ENCODE results near the gene SCYGR7. TPM values are rescaled to one million over a fixed set of nuclear protein-coding genes. Genes with fewer than 3 reads are reported as not detected.

The SCYGR7 gene
- total RNA-seq, 1 experiment from 2014 or later: not detected

DNA sequence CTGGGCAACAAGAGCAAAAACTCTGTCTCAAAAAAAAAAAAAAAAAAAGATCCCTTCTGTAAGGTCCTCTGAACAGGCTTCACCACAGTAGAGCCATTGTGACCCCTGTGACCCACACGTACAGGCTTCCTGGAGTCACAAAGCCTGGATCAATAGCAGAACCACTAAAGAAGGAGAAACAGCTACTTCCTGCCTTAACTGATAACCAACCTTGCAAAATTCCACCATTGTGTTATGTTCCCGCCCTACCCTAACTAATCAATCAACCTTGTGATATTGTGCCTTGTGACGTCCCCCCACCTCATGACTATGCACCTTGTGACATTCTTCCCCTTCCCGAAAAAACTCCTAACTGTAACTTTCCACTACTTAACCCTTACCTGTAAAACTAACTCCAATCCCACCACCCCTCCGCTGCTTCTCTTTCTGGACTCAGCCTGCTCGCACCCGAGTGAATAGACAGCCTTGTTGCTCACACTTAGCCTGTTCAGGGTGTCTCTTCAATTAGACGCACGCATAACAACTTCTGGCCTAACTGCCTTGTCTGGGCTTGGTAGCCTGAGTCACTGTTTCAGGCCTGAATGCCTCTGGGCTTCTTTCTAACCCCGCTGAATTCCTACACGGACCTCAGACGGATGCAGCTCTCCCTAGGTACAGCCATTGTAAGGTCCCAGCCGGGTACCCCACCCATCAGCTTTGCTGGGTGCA, 31.4 kb downstream of the SCYGR7 start:
- CTCF ChIA-PET: interaction anchor here (0.6 to 1.6 kb wide), 4 partner anchors 45 to 353 kb away, joined by 3 to 8 read pairs (median 4); no protein-coding TSS in a partner anchor
- peak overlapping the region; percentile 98 for H3K27ac Mint-ChIP-seq (ENCODE audit: unreplicated experiment)
- intact Hi-C loops (cut with micrococcal nuclease; ENCODE audit: unreplicated experiment): loop anchor here (5.0 to 10.0 kb wide), 3 partner anchors 57 to 287 kb away; partner anchors contain the start of gene AGFG1
- TF ChIP-seq, protein P1, sequence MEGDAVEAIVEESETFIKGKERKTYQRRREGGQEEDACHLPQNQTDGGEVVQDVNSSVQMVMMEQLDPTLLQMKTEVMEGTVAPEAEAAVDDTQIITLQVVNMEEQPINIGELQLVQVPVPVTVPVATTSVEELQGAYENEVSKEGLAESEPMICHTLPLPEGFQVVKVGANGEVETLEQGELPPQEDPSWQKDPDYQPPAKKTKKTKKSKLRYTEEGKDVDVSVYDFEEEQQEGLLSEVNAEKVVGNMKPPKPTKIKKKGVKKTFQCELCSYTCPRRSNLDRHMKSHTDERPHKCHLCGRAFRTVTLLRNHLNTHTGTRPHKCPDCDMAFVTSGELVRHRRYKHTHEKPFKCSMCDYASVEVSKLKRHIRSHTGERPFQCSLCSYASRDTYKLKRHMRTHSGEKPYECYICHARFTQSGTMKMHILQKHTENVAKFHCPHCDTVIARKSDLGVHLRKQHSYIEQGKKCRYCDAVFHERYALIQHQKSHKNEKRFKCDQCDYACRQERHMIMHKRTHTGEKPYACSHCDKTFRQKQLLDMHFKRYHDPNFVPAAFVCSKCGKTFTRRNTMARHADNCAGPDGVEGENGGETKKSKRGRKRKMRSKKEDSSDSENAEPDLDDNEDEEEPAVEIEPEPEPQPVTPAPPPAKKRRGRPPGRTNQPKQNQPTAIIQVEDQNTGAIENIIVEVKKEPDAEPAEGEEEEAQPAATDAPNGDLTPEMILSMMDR (IDR thresholded peaks at IDR 0.05; ENCODE audit: unreplicated experiment): no peak
- peaks cover 37% of the 10 kb centered on the region for H3K4me1 Mint-ChIP-seq (ENCODE audit: low read depth, unreplicated experiment)
- H3K9me3 Mint-ChIP-seq (ENCODE audit: low read depth, unreplicated experiment): peaks cover 5% of the 10 kb centered on the region
- H3K36me3 Mint-ChIP-seq (ENCODE audit: insufficient read depth, unreplicated experiment): peaks cover 21% of the 10 kb centered on the region
- BruUV-seq (replicated peaks): TSS peak; percentile 13
- peak overlapping the region; percentile 39 for H3K4me3 Mint-ChIP-seq (ENCODE audit: low read depth, unreplicated experiment)
- DNase-seq: peak; percentile 87
- H3K27me3 Mint-ChIP-seq (ENCODE audit: unreplicated experiment): no peaks in the 10 kb centered on the region

DNA sequence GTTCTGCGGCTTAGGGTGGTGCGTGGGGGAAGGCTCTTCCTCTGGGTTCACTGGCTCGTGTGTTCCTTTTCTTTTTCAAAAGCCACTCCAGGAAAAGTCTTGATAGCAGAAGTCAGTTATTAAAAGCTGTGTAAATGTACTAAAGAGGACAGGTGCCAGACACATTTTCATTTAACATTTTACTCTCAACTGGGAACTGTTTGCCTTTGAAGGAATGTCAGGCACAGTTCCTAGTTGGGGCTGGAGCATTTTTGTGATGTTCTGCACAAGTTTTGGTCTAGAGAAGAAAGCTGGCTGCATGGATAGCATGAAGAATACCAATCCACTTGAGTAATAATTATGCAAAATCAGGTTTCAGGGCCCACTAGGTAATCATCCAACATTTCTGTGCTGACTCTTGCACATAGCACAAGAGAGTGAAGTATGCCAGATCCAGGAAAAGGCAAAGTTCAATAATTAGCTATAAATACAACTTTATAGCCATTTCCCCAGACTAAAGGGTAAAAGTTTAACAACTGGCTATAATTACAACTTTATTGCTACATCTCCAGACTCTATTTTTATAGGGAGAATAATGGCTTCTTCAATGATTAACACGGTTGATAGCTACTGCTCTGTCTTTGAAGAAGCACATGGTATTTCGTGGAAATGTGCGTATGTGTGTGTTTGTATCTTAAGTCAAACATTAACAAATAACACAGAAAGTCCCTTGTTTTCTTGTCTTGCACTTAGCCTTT, 33.8 kb downstream of the SCYGR7 start:
- intact Hi-C loops (cut with micrococcal nuclease; ENCODE audit: unreplicated experiment): loop anchor here (1.0 to 10.0 kb wide), 4 partner anchors 46 to 290 kb away; partner anchors contain the start of gene AGFG1
- Mint-ChIP-seq H3K27ac (ENCODE audit: unreplicated experiment) (peak overlapping the region; percentile 98), H3K9me3 (ENCODE audit: low read depth, unreplicated experiment) (peaks cover 2% of the 10 kb centered on the region), H3K36me3 (ENCODE audit: insufficient read depth, unreplicated experiment) (peaks cover 21% of the 10 kb centered on the region), H3K27me3 (ENCODE audit: unreplicated experiment) (no peaks in the 10 kb centered on the region), H3K4me1 (ENCODE audit: low read depth, unreplicated experiment) (peaks cover 53% of the 10 kb centered on the region), H3K4me3 (ENCODE audit: low read depth, unreplicated experiment) (peak overlapping the region; percentile 12)
- DNase-seq: peak; percentile 34
- CTCF ChIA-PET: interaction anchor here (0.7 to 1.8 kb wide), 11 partner anchors 34 to 610 kb away, joined by 3 to 10 read pairs (median 4); no protein-coding TSS in a partner anchor
- BruUV-seq (replicated peaks): TSS peak; percentile 93
- TF ChIP-seq, protein P1 (IDR thresholded peaks at IDR 0.05; ENCODE audit: unreplicated experiment): no peak

DNA sequence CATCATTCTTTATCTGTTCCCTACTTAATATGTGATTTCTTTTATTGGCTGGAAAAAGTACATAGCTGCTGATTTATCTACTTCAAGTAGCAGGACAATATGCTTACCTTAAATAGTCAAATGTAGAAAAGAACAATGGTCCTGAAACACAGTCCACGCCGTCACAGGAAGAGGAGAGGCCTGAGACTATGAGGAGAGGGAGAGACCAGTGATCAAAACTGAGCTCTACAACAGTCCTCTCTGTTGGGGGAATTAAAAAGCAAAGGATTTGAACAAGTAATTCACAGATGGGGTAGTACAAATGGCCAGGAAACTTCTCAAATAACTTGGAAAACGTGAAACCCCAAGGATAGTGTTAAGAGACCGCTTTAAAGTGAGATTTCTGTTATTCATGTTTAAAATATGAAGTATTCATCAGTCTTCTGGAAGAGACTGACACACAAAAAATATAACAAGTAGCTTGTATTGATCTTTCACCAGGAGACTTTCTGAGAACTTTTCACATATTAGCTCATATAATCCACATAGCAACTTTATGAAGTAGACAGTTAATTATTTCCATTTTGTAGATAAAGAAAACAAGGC, 37.7 kb downstream of the SCYGR7 start:
- peaks cover 44% of the 10 kb centered on the region for H3K4me1 Mint-ChIP-seq (ENCODE audit: low read depth, unreplicated experiment)
- DNase-seq: no peak
- peaks cover 1% of the 10 kb centered on the region for H3K9me3 Mint-ChIP-seq (ENCODE audit: low read depth, unreplicated experiment)
- intact Hi-C loops (cut with micrococcal nuclease; ENCODE audit: unreplicated experiment): loop anchor here (1.0 to 10.0 kb wide), 4 partner anchors 108 to 360 kb away; no protein-coding TSS in a partner anchor
- BruUV-seq (replicated peaks): no TSS peak
- CTCF ChIA-PET: interaction anchor here (0.6 to 2.8 kb wide), 21 partner anchors 8 to 528 kb away, joined by 3 to 64 read pairs (median 5); no protein-coding TSS in a partner anchor
- peak overlapping the region; percentile 7 for H3K27ac Mint-ChIP-seq (ENCODE audit: unreplicated experiment)
- peaks cover 9% of the 10 kb centered on the region for H3K36me3 Mint-ChIP-seq (ENCODE audit: insufficient read depth, unreplicated experiment)
- H3K27me3 Mint-ChIP-seq (ENCODE audit: unreplicated experiment): no peaks in the 10 kb centered on the region
- TF ChIP-seq, protein P1 (IDR thresholded peaks at IDR 0.05; ENCODE audit: unreplicated experiment): no peak
- no peak overlapping the region for H3K4me3 Mint-ChIP-seq (ENCODE audit: low read depth, unreplicated experiment)

DNA sequence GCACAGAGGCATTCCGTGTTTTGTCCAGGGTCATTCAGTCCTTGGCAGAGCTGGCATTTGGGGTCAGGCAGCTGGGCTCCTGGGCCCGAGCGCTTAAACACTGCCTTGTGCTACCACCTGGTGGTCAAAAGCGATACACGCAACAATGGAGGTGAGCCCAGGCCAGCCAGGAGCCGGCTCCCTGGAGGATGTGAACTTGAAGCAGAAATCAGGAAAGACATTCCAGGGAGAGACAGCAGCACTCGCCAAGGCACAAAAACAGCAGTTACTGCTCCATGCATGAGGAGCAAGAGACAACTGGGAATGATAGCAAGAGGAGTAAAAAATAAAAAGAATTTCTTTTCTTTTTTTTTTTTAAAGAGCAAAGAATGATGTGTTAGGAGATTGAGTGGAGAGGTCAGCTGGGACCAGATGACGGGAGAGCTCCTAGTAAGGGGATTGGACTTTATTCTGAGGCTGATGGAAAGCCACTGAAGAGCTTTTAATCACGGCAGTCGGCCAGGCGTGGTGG, 38.3 kb downstream of the SCYGR7 start:
- H3K27ac Mint-ChIP-seq (ENCODE audit: unreplicated experiment): peak overlapping the region; percentile 7
- H3K4me1 Mint-ChIP-seq (ENCODE audit: low read depth, unreplicated experiment): peaks cover 38% of the 10 kb centered on the region
- CTCF ChIA-PET: interaction anchor here (0.6 to 2.8 kb wide), 22 partner anchors 8 to 528 kb away, joined by 3 to 64 read pairs (median 5); no protein-coding TSS in a partner anchor
- TF ChIP-seq, protein P1 (IDR thresholded peaks at IDR 0.05; ENCODE audit: unreplicated experiment): peak; percentile 91
- intact Hi-C loops (cut with micrococcal nuclease; ENCODE audit: unreplicated experiment): loop anchor here (1.0 to 10.0 kb wide), 4 partner anchors 108 to 360 kb away; no protein-coding TSS in a partner anchor
- no TSS peak for BruUV-seq (replicated peaks)
- DNase-seq: peak; percentile 90
- peaks cover 6% of the 10 kb centered on the region for H3K36me3 Mint-ChIP-seq (ENCODE audit: insufficient read depth, unreplicated experiment)
- no peaks in the 10 kb centered on the region for H3K27me3 Mint-ChIP-seq (ENCODE audit: unreplicated experiment)
- H3K4me3 Mint-ChIP-seq (ENCODE audit: low read depth, unreplicated experiment): no peak overlapping the region
- H3K9me3 Mint-ChIP-seq (ENCODE audit: low read depth, unreplicated experiment): no peaks in the 10 kb centered on the region

Measured in Calu3 (cell line).